ENCODE measurements around the gene PRR4.

Gene PRR4, protein sequence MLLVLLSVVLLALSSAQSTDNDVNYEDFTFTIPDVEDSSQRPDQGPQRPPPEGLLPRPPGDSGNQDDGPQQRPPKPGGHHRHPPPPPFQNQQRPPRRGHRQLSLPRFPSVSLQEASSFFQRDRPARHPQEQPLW

DNA sequence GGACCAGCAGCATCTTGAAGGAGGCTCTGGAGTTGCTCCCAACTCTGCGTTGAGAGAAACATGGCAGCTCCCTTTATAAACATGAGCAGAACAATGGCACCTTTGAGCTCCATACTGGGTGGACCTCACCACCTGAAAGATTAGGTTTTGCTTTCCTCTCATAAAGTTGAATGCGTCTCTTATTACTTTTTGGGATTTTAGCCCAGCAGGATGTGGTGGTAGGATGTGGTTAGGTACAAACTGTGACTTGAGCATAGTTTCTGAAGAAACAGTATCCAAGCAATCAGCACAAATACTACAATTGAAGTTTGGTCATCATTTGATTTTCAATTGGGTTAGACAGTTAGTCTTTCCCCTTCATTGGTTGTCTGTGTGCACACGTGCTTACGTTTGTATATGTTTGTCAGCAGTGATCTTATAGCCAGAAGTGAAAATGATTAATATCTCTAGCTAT lies at the start of gene PRR4:
PRR4 (minus strand) TSS at position 51 of the 454 bp plus-strand sequence; CDS start at position 13, 38 bp downstream.
- DNase-seq (ENCODE audit: low spot score) = no peak

DNA sequence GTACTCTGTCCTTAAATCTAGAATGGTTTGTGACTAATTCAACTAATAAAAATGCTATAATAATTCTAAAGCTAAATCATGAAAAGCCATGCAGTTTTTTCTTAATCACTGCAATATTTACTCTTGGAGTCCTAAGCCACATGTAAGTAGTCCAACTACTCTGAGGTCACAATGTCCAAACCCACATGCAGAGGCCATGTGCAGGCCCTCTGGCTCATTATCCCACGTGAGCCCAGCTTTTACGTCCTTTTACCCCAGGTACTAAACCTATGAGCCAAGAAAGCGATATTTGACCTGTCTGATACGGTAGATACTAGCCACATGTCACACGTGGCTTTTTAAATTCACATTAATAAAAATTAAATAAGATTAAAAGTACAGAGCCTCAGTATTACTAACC lies 47.6 kb upstream of the PRR4 start:
- DNase-seq (ENCODE audit: low spot score) = no peak

DNA sequence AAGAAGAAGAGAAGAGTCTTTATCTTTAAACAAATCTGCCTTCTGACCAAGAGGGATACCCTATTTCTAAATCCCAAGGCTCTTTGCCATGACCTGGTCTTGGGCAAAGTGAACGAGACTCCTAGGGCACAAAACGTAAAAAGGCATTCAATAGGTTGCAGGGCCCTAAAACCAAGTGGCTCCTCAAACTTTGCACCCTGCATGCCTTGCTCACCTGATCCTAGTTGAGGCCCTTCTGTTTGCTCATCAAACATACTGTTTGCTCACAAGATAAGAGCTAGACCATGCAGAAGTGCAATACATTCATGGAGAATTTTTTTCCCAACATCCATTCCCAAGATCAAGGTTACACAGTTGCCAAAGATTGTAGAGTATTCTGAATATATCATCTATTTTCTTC lies 42.7 kb upstream of the PRR4 start:
- no peak for DNase-seq (ENCODE audit: low spot score)

DNA sequence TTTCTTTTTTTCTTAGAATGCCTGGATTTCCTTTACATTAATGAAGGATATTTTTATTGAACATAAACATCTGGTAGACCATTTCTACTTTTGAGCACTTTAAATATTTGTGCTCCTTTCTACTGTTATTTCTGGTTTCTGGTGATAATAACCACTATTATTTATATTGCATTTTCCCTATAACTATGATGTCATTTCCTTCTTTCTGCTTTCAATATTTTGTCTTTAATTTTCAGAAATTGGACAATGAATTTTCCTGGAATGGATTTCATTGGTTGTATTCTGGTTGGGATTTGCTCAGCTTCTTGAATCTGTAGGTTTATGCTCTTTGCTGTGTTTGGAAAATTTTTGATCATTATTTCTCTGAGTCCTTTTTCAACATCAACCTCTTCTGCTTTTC lies 40.0 kb upstream of the PRR4 start:
- DNase-seq (ENCODE audit: low spot score) = no peak

DNA sequence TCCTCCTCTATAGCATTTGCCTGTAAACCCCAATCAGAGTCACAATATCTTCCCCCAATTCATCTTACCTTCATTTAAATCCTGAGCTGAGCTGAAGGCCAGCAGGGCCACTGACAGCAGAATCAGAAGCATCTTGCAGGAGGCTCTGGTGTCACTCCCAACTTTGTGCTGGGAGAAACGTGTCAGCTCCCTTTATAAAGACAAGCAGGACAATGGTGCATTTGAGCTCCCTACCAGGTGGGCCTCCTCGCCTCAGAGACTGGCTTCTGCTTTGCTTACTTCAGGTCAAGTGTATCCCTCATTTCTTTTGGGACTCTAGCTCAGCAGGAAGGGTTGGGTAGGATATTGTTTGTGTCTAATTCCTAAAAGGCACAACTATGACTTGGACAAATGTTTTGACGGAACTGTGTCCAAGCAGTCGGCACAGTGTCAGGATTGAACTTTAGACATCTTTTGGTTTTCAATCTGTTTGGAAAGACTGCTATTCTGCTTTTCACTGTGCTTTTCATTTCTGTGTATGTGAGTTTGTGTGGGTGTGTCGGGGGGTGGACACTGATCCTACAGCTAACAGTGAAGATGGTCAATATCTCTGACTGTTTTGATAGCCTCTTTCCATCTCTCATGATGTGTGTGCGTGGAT lies 34.9 kb upstream of the PRR4 start, which contains the start of gene PRH1:
PRH1 (minus strand) TSS at position 170 of the 640 bp plus-strand sequence; CDS start at position 132, 38 bp downstream.
- no peak for DNase-seq (ENCODE audit: low spot score)

DNA sequence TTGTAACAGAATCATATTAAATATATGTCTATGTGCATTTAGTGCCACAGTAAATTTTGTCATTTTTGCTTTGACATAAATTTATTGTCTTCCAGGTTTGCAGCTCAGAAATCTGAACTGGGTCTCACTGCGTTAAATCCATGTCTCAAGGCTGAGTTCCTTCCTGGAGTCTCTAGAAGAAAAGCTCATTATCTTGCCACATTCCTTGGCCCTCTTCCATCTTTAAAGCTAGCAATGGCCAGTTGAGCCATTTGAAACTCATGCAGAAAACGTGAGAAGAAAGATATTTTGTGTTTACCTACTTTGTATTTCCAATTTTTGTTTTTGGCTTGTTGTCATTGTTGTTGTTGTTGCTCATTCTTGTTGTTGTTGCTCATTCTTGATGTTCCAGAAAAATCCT lies 24.1 kb upstream of the PRR4 start:
- DNase-seq (ENCODE audit: low spot score) = no peak

DNA sequence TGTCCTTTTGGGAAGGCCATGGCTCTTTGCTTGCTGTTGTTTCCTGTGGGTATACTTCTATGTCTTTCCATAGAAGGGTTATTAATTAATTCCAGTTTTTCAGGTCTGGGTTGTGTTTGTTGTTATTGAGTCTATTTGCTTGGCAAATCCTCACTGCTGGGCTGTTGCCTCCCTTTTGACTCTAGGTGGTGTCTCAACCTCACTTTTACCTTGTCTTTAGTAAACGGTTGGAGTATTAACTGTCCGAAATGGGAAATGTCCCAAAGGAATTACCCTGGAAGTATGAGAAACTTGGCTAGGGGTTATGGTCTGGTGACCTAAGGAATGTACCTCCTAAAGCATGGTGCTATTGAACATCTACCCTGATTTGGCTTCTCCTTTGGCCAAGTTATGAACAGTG lies 18.1 kb upstream of the PRR4 start:
- no peak for DNase-seq (ENCODE audit: low spot score)

DNA sequence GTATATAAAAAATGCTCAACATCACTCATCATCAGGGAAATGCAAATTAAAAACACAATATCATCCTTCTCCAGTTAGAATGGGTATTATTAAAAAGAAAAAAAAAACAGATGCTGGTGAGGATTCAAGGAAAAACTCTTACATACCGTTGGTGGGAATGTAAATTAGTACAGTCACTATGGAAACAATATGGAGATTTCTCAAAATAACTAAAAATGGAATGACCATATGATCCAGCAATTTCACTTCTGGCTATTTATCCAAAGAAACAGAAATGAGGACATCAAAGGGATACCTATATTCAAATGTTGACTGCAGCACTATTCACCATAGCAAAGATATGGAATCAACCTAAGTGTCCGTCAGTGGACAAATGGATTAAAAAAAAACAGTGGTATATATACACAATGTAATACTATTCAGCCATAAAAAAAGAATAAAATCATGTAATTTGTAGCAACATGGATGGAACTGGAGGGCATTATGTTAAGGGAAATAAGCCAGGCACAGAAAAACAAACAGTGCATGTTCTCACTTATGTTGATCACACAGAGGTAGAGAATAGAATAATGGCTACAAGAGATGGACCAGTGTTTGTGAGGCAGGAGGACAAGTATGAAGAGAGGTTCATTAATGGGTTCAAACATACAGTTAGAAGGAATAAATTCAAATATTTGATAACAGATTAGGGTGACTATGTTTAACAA lies 14.4 kb upstream of the PRR4 start:
- no peak for DNase-seq (ENCODE audit: low spot score)

DNA sequence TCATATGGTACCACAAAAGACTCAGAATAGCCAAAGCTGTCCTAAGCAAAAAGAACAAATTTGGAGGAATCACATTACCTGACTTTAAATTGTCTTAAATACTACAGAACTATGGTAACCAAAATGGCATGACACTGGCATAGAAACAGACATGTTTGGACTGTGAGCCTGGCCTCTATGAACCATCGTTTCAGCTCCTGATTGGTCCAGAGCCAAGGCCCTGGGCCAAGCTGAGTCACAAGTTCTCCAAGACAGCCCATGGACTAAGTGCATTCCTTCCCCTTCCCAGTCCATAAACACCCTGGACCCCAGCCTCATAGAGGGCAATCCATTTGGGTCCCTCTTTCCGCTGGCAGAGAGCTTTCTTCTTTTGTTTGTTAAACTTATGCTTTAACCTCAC lies 12.1 kb upstream of the PRR4 start:
- peak; percentile 2 for DNase-seq (ENCODE audit: low spot score)

DNA sequence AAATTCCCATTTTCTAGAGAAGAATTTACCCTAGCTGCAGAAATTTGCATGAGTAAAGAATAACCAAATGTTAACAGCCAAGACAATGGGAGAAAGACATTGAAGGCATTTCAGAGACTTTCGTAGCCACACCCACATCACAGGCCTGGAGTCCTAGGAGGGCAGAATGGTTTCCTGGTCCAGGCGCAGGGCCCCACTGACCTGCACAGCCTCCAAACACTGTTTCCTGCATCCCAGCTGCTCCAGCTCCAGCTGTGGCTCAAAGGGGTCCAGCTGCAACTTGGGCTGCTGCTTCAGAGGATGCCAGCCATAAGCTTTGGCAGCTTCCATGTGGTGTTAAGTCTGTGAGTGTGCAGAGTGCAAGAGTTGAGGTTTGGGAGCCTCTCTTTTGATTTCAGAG lies 6.5 kb upstream of the PRR4 start:
- DNase-seq (ENCODE audit: low spot score) = no peak

DNA sequence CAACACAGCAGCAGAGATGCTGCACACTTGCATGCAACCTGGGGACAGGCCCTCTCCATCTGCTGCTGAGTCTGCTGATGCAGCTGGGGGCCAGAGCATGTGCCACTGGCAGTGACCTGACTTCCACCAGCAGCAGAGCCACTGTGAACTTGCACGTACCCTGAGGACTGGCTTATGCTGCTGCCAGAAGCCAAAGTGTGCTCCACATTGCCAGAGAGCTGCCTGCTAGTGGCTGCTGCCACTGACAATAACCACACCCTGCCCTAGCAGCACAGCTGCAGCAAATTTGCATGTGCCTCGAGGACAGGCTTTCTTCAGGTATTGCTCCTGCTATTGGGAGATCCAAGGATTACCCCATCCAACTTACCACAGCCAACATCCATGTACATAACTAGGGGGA lies 4.5 kb upstream of the PRR4 start:
- no peak for DNase-seq (ENCODE audit: low spot score)

DNA sequence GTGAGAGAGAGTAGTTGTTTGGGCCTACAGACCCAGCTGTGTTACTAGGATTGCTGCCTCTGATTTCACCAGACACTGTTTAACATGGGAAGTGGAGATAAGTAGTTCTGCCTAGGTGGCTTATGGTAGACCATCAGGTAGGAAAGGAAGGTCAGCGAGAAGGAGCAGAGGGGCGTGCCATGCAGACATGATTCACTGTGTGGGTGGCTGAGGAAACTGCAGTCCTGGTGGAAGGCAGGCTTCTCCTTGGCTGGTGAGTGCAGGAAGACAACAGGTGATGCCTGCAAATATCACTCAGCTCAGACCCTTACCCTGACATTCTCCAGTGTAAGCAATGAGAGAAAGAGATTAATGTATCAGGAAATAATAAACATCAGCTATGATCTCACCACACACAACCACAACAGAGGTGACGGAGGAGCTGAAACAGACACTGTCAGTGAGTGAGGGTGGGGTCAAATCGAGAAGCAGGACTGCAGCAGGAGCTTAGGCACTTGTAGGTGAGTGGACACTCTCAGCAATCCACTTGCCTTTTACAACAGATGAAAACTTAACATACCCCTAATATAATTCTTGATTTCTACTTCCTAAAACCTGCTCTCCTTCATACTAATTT lies 2.1 kb upstream of the PRR4 start:
- DNase-seq (ENCODE audit: low spot score) = no peak

DNA sequence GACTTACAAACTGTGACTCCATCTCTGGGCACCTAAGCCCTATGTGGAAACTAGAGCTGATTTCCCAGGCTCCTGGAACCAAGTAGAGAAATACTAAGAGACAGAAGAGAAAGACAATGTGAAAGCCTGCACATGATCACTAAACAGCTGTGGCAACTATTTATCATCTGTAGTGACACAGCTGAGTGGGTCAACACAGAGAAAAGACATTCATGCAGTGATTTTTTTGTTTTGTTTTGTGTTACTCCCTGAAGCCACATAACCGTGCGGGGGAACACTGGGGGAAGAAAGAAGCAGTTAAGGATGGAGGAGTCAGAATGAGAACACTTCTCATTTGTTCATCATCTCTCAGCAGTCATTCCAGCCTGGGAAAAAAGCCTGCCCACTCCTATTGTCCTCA lies 1.5 kb downstream of the PRR4 start:
- DNase-seq (ENCODE audit: low spot score) = no peak

DNA sequence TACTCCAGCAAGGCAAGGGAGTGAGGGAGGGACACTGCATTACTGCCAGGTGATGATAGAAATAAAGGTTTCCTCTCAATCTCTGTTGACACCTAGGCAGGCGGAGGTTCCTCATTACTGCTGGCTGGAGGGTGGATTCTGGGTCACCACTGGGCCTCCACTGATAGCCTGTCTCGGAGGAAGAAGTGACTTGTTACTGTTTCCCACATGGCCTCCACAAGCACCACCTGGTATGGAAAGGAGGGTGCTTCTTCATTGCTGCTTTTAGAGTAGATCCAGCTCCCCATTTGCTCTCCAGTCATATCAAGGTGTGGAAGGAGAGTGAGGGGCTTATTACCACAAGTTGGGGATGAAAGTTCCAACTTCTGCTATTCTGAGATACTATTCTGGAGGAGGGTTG lies 6.4 kb downstream of the PRR4 start:
- no peak for DNase-seq (ENCODE audit: low spot score)

DNA sequence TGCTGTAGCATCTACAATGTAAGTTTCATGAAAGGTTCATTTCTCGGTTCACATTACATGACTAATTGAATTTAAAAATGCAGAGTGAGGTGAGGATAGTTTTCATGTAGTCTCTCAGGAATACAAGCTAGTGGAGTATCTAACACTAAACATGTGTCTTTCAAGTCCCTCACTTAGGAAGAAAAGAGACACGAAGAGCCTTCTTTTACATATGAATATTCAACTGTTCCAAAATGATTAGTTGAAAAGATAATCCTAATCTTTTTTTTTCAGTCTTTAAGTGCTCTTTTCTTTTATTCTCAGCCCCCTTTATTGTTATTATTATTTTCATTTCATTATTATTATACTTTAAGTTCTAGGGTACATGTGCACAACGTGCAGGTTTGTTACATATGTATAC lies 10.8 kb downstream of the PRR4 start:
- DNase-seq (ENCODE audit: low spot score) = no peak

DNA sequence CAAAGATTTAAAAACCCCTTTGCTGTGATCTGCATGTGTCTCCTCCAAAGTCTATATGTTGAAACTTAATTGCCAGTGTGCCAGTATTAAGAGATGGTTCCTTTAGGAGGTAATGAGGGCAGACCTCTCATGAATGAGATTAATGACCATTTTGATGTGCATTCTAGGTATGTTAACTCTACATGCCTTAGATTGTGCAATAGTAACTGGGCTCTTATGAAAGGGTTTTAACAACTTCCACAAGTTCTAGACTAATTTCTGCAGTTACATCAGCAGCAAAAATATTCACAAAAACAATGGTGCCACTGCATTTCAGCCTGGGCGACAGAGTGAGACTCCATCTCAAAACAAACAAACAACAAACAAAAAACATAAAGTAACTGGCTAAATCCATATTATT lies 19.3 kb downstream of the PRR4 start:
- no peak for DNase-seq (ENCODE audit: low spot score)

DNA sequence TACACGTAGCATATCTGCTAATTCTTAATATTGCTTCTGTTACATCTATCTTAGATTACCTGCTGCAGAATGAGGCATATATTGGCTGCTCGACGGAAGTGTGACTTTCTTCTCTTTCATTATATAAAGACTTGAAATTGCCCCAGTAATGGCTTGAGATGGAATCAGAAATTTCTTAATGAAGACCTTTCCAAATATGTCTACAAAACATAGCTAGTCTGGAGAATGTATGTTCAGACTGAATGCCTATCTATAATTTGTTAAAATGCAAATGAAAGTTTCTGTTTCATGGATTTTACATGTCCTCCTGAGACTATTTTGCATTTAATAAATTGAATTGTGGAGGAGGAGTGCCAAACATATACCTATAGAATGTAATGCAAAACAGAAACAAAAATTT lies 23.0 kb downstream of the PRR4 start, which contains the start of gene TAS2R10:
TAS2R10 (minus strand) TSS at position 101 of the 400 bp plus-strand sequence; CDS start at position 12, 89 bp downstream.
- no peak for DNase-seq (ENCODE audit: low spot score)

DNA sequence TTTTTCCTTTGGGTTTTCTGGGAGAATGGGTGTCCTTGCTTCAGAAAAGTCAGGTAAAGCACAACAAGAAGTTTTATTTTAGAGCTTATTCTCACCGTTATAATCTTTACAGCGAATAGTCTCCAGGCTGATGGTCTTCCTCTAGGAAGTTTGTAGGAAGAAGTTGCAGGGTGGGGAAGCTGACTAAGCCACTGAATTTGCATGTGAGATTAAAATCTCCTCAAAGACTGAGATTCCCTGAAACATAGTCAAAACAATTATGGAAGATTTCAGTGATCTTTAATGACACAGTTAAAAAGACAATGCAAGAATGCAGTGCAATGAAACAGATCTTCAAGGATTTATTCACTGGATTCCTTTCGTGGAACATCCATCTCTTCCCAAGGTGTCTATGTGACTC lies 24.3 kb downstream of the PRR4 start:
- no peak for DNase-seq (ENCODE audit: low spot score)

DNA sequence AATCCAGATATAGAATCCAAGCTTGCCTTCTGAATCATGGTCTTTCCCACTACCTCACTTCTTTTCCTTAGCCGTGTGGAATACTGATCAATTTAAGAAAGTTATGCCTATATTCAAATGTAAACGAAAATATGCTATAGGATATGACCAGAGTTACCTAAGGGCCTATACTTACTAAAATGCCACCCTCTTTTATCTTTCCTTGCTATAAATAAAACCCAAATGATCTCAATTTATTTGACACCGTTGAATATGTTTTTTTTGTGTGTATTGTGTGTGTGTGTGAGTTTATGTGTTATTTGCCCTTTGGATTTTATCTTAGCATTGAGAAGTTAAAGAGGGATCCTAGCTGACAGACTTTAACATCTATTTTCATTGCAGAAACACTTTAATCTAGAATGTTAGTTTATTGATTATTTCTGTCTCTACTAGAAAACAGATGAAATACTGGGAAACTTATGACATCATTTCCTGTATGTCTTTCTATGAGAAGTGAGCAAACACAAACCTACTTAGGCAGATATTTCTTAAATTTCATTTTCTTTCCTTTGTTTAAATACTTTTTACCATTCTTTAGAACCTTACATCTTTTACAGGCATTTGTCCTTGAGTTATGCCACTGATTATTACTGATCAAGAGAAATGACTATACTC lies 37.3 kb downstream of the PRR4 start:
- DNase-seq (ENCODE audit: low spot score) = no peak

DNA sequence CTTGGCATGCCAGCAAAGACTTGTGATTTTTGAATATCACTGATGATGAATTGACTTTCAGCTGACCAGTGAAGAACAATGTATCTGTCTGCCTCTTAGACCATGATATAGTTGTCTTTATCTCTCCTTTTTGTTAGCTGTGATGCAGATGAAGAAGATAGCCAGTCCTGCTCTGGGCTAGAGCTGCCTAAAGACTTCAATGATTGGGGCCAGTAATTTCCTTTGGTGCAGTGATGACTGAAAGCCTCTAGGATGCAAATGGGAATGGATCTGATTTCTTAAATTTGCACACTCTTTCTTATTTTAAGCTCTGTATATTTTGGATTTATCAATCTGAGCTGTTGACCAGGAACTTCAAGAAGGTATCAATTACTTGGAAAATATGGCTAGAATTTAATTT lies 39.2 kb downstream of the PRR4 start, which contains the start of gene TAS2R9:
TAS2R9 (minus strand) TSS at position 101 of the 400 bp plus-strand sequence; CDS start at position 8, 93 bp downstream.
- no peak for DNase-seq (ENCODE audit: low spot score)

DNA sequence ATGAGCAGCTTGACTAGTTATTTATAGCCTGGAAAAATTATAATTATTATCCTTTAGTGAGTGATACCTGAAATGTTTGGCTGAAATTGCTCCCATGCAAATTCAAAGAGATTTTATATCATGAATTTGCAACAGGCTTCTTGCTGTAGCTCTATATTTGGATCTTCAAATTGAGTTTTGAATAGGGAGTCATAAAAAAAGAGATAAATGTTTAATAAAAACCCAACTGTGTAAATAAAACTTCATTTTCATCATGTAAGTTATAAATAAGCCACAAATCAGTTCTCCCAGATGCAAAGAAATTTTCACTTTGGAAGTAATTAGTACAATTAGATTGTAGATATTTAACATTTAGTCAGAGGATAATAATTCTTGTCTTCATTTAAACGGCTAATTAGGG lies 42.1 kb downstream of the PRR4 start, which contains the start of gene TAS2R8:
TAS2R8 (minus strand) TSS at position 101 of the 400 bp plus-strand sequence. CDS start 306 bp downstream, outside the sequence.
- no peak for DNase-seq (ENCODE audit: low spot score)

DNA sequence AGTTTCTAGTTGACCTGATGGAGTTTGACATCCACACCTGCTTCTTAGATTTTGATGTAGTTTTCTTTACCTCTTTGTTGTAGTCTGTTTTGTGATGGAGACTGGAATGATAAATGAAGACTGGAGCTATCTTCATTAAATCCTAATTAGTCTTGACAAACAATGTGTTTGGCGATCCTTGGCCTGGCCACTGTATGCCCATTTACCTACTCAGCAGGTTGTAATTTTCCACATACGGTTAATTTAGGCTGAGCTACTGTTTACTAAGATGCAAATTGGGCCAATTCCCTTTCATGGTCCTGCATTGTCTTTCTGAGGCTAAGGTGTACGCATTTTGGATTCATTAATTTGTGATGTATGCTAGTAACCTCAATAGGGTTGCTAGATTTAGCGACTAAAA lies 46.7 kb downstream of the PRR4 start, which contains the start of gene TAS2R7:
TAS2R7 (minus strand) TSS at position 41 of the 400 bp plus-strand sequence. CDS start 57 bp downstream, outside the sequence.
- no peak for DNase-seq (ENCODE audit: low spot score)
